Activated CD8-positive, alpha-beta memory T cell treated with anti-CD3 and anti-CD28 coated beads, Interleukin-2, amount 50 U/mL, for 1 hour (primary cell): Measurements from ENCODE around the gene DAGLB.

Experiments
- DNase-seq: peaks from one replicate; pipeline ENCODE4 v3.0.0-alpha.2; 2020; ENCODE audit errors: extremely low read depth

DAGLB gene

GRCh38 chr7:6365451-6365850 lies 82.3 kb downstream of the DAGLB start:
- no peak for DNase-seq

GRCh38 chr7:6360841-6361240 lies 86.9 kb downstream of the DAGLB start:
- DNase-seq = no peak

GRCh38 chr7:6359734-6360133 lies 88.0 kb downstream of the DAGLB start:
- DNase-seq = no peak
